Activated T-cell treated with anti-CD3 and anti-CD28 coated beads for 24 hours (primary cell): ENCODE results near the gene SYTL2.
"Not testable (repeated sequence)": the region's sequence is repeated elsewhere in the genome, so short reads cannot be mapped to it uniquely, and the experiment has no call there.

Experiments used
- DNase-seq: peaks from one replicate; pipeline ENCODE4 v3.0.0-alpha.2; 2020; ENCODE audit warnings: low read depth

SYTL2 gene

GRCh38 chr11:85682330-85683305 lies 128.3 kb downstream of the SYTL2 start:
- DNase-seq, result peak; percentile 60

GRCh38 chr11:85680897-85681296 lies 130.0 kb downstream of the SYTL2 start:
- no peak for DNase-seq

DNA sequence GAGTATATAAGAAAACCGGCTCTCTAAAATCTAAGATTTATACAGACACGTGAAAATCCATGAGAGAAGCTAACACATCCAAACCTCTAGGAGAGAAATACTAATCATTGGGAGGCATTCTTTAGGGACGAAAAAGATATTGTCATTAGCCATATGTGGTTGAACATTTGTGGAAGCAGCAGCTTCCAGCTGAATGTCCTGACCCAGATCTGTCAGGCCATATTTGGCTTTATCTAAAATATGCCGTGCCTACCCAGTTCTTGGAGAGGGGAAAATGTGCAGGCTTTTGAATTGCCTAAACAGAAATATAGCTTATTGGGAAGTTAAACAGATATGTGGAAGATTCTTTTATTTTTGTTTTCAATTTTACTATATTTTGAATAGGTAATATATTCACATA lies 131.4 kb downstream of the SYTL2 start:
- DNase-seq, result no peak

GRCh38 chr11:85673393-85673792 lies 137.5 kb downstream of the SYTL2 start:
- DNase-seq, result no peak

GRCh38 chr11:85672105-85672902 lies 138.6 kb downstream of the SYTL2 start:
- DNase-seq, result no peak

DNA sequence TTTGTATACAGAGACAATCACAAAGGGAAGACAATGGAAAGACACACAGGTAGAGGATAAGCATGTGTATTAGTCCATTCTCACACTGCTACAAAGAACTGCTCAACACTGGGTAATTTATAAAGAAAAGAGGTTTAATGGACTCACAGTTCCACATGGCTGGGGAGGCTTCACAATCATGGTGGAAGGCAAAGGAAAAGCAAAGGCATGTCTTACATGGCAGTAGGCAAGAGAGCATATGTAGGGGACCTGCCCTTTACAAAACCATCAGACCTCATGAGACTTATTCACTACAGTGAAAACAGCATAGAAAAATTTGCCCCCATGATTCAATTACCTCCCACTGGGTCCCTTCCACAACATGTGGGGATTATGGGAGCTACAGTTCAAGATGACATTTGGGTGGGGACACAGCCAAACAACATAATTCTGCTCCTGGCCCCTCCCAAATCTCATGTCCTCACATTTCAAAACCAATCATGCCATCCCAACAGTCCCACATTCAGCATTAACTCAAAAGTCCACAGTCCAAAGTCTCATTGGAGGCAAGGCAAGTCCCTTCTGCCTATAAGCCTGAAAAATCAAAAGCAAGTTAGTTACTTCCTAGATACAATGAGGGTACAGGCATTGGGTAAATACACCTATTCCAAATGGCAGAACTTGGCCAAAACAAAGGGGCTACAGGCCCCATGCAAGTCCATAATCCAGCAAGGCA lies 139.8 kb downstream of the SYTL2 start:
- not testable (repeated sequence) for DNase-seq

DNA sequence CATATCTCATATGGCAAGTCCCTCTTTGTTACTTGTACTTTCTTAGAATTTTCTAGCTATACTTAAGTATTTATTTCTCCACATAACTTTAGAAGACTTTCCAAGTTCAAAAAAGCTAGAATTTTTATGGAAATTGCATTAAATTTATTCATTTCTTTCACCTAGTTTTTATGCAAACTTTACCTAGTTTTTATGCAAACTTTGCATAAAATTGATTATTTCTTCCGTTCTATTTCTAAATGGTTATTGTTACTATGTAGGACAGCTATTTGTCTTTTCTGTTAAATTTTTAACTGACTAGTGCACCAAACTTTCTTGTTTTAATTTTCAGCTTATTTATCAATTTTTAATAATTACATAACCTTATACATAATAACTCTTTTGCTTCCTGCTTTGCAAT lies 142.8 kb downstream of the SYTL2 start:
- no peak for DNase-seq

- no peak for DNase-seq
Observed at GRCh38 chr11:85666687-85667086, 144.3 kb downstream of the SYTL2 start.

DNA sequence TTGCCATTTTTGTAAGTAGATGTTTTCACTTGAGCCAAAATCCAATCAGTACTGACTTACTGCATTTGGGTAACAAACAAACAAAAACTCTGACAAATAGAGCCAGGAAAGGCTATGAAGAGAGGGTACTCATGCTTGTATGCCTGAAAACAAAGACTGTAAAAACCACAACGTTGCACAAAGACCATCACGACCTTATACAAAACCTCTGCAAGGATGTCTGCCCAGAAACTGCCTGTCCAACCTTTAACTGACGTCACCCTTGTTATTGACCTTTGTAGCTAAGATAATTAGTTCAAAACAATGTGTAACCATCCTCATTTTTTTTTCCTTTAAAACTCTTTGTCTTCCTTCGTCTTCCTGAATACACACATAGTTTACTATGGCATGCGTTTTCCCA lies 145.2 kb downstream of the SYTL2 start:
- no peak for DNase-seq

GRCh38 chr11:85664615-85665481 lies 146.1 kb downstream of the SYTL2 start, which contains the start of gene CREBZF:
CREBZF (minus strand) TSS chr11:85665129; CDS start chr11:85664875, 254 bp downstream.
- DNase-seq, result peak; percentile 95

DNA sequence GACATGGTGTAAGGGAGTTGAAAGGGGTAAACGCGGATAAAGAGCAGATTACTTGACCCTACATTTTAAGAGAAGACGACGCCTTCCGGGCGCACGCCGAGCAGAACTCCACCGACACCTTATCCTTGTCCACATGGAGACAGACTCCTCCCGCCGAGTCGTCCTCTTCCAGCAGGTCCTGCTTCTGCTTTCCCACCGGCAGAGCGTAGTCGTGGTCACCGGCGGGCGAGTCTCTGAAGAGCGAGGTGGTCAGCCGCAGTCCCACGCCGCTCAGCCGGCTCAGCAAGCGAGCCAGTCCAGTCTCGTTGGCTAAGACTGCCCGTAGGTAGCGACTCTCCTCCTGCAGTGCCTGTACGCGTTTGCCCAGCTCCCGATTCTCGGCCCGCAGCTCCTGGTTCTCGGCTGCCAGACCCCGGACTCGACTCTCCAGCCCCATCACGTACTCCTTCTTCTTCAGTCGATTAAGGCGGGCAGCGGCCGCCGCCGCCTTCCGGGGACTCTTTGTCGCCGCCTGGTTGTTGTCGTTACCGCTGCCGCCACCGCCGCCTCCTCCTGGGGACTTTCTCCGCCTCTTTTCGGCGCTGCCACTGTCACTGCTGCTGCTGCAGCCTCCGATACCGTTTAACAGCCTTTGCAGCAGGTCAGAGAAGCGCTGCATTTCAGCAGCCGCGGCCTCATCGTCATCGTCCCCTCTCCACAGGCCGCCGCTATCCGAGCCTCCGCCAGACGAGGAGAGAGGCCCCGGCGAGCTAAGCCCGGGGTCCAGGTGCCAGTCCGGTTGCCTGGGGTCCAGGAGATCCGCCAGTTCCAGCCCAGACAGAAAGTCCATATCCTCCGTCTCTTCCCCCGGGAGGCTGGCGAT lies 147.0 kb downstream of the SYTL2 start:
- peak; percentile 79 for DNase-seq

- no peak for DNase-seq
Observed at GRCh38 chr11:85663080-85663752, 147.7 kb downstream of the SYTL2 start.

DNA sequence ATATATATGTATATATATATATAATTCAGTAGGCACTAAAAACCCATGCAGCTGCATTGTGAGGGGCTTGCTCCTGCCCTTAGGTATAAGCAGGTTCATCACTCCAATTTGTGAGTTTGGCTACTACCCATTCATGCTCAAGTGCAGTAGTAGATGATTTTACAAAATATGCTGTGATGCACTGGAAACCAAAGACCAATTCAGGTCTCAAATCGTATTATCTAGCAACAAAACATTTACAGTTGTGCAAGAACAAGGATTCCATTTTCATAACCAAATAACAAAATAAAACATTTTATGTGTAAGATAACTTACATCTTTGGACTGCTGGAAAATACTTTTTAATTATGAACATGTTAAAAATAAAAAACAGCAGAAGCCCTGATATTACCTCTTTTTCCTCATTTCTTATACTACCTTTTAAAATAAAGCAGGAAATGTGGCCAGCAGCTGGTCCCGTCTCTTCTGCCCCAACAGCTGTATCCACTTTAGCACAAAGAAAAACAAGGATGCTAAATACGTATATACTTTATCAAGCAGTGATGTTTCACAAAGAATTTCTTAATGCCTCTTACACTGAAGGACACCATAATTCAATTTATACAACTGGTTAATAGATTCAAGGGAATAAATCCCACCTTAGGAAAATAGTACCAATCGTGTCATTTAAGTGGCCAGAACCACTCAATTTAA lies 148.8 kb downstream of the SYTL2 start:
- no peak for DNase-seq

DNA sequence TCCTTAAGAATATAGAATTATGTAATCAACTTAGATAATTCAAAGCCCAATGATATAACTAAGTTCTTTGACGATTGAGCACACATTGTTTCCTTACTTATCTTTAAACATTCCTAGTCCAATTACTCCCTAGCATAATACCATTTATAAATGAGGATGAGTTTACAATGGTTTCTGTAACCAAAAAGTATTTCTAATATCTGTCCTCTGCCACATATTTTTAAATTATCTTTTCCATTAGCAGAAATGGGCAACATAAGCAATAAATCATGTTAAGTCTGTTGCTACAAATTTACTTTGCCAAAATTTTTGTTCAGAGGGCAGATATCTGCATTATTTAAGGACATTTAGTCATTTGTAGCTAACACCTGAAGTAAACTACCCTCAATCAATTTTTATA lies 152.8 kb downstream of the SYTL2 start:
- no peak for DNase-seq

DNA sequence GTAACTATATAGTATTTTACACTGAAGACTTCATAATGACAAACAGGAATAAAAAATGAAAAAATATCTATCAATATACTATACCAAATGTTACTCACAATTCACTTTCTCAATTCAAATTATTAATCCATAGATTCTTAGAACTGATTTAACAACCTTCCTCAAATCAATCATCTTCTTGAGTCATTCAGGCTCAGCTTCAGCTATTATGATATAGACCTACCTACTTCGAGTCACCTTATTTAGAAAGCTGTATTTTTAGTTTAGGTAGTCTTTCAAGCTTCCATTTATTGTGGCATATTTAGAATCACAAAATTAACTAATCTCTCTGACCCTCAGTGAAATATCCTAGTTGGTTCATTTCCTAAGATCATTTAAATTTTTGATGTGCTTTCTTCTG lies 154.2 kb downstream of the SYTL2 start:
- no peak for DNase-seq

DNA sequence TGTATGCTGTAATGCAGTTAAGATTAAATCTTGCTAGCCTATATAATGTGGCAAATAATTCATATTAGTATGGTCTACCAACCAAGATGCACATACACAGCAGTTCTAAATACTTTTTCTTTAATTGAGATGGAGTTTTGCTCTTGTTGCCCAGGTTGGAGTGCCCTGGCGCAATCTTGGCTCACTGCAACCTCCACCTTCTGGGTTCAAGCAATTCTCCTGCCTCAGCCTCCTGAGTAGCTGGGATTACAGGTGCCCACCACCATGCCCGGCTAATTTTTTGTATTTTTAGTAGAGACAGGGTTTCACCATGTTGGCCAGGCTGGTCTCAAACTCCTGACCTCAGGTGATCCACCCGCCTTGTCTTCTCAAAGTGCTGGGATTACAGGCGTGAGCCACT lies 156.6 kb downstream of the SYTL2 start:
- not testable (repeated sequence) for DNase-seq

- no peak for DNase-seq
Observed at GRCh38 chr11:85652786-85653447, 158.0 kb downstream of the SYTL2 start.

DNA sequence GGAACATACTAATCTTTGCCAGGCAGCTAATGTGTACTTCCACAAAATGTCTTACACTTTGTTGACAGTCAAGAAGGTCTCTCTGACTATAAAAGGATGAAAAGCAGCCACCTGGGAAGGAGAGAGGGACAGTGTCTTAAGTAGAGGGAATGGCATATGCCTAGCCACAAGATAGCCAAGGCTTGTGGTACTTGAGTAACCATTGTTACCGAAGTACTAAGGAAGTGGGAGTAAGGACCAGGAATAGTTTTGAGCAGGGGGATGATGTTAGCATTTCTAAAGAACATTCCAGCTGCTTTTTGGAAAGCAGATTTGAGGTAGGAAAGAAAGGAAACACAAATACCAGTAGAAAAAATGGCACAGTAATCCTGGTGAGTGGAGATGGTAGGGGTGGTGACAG lies 159.8 kb downstream of the SYTL2 start:
- no peak for DNase-seq
